Gastroesophageal sphincter (tissue), 3 donors: ENCODE measurements around the gene SETD1A.
A peak's percentile ranks its signal among the peaks of the same experiment; 100 is the strongest.

ENCODE experiments used
- CTCF ChIP-seq, 4 experiments: fragments of 200-600 bp in 2 of 4; fragments of 450-650 bp in 2 of 4; sonication (generic) in 1 of 4; IDR thresholded peaks; one replicate each; pipeline ENCODE4 v1.5.1; 2017 to 2019; ENCODE audit warnings: antibody characterized with exemption in 4 of 4, mild to moderate bottlenecking in 2 of 4, moderate library complexity in 2 of 4
- POLR2AphosphoS5 ChIP-seq: sonication (generic); formaldehyde crosslinking; IDR thresholded peaks from one replicate; pipeline ENCODE4 v1.6.1; 2017; ENCODE audit warnings: antibody characterized with exemption

- TF ChIP-seq CTCF (IDR thresholded peaks at IDR 0.05) (peak in 3 of 4 experiments; percentile 91 to 94 (median 93)), POLR2AphosphoS5 (no peak)
These were observed 35.7 kb upstream of the SETD1A start for GRCh38 chr16:30921748-30922419.
